GM12878 (cell line): ENCODE data around the gene BTBD9. TPM values are rescaled to one million over a fixed set of nuclear protein-coding genes. Genes with fewer than 3 reads are reported as not detected.

ENCODE experiments used
- ATAC-seq: fragments of 200-7000 bp; cut with Tn5 transposase; 3 replicates; pipeline ENCODE4 v1.9.1; 2020; ENCODE audit warnings: mild to moderate bottlenecking, moderate library complexity
- BruUV-seq: library from RNA; stranded (reverse); fragments of 400-500 nt; replicated peaks from 2 replicates; lab custom pipeline; 2021; lab: Mats Ljungman, UMichigan
- CTCF ChIA-PET: fragments of 300-600 bp; sonication (Branson Sonifier 250); formaldehyde crosslinking; extraction: SDS; loops from one replicate; lab custom pipeline; 2021; ENCODE audit warnings: inconsistent platforms; lab: Yijun Ruan, JAX
- POLR2A ChIA-PET: fragments of 350-600 bp; formaldehyde crosslinking; extraction: SDS; loops from one replicate; lab custom pipeline; 2021; ENCODE audit warnings: inconsistent platforms; lab: Charles Lee
- RAD21 ChIA-PET: fragments of 300-600 bp; sonication (Branson Sonifier 250); formaldehyde crosslinking; loops from one replicate; lab custom pipeline; 2023; ENCODE audit warnings: antibody characterized with exemption; ENCODE audit not compliant: unreplicated experiment; lab: Charles Lee
- SMC1A ChIA-PET: fragments of 300-600 bp; sonication (Branson Sonifier 250); formaldehyde crosslinking; loops from one replicate; lab custom pipeline; 2023; ENCODE audit not compliant: unreplicated experiment, uncharacterized antibody; lab: Charles Lee
- DNase-seq: peaks from one replicate; pipeline ENCODE4 v3.0.0-alpha.2; 2011; ENCODE audit warnings: low read depth, low spot score
- FAIRE-seq: peaks from 3 replicates; lab custom pipeline; 2011; peaks lifted over from hg19 to GRCh38; lab: Jason Lieb, UNC
- H2AFZ ChIP-seq: 2 replicates; pipeline ENCODE4 v1.6.0; 2011; ENCODE audit warnings: low read depth, low read length, control low read depth; ENCODE audit not compliant: control insufficient read depth
- H3K27ac ChIP-seq: 2 replicates; pipeline ENCODE4 v1.5.1; 2011; ENCODE audit warnings: control low read depth; ENCODE audit not compliant: control insufficient read depth, insufficient read depth
- H3K27me3 ChIP-seq, 2 experiments: replicated peaks in 1 of 2; 2 replicates each; pipeline versions ENCODE4 v1.6.0 to v1.6.1; 2011; ENCODE audit warnings: low read length in 1 of 2; ENCODE audit not compliant: control insufficient read depth in 2 of 2, insufficient read depth in 2 of 2
- H3K36me3 ChIP-seq, 2 experiments: 2 replicates each; pipeline ENCODE4 v1.5.1; 2011; ENCODE audit warnings: low read length in 1 of 2; ENCODE audit not compliant: control insufficient read depth in 2 of 2, insufficient read depth in 2 of 2
- H3K4me1 ChIP-seq: 2 replicates; pipeline ENCODE4 v1.6.1; 2011; ENCODE audit warnings: mild to moderate bottlenecking, low read length, moderate library complexity, mixed read lengths; ENCODE audit not compliant: control insufficient read depth, insufficient read depth
- H3K4me2 ChIP-seq: 2 replicates; pipeline ENCODE4 v1.6.0; 2011; ENCODE audit warnings: control low read depth; ENCODE audit not compliant: control insufficient read depth, insufficient read depth
- H3K4me3 ChIP-seq: fragments of 200-600 bp; sonication (generic); 2 replicates; pipeline ENCODE4 v1.5.1; 2016
- H3K79me2 ChIP-seq: 2 replicates; pipeline ENCODE4 v1.6.0; 2011; ENCODE audit warnings: low read length; ENCODE audit not compliant: control insufficient read depth, insufficient read depth
- H3K9ac ChIP-seq: 2 replicates; pipeline ENCODE4 v1.8.0; 2011; ENCODE audit warnings: low read length, control low read depth, mixed read lengths; ENCODE audit not compliant: control insufficient read depth, insufficient read depth
- H3K9me3 ChIP-seq: replicated peaks from 3 replicates; pipeline ENCODE4 v1.5.1; 2011; ENCODE audit warnings: mild to moderate bottlenecking, low read length; ENCODE audit not compliant: control insufficient read depth, insufficient read depth
- H4K20me1 ChIP-seq: 2 replicates; pipeline ENCODE4 v1.6.0; 2011; ENCODE audit not compliant: control insufficient read depth, insufficient read depth
- IKZF1 ChIP-seq: fragments of 450-650 bp; conservative IDR thresholded peaks from 2 replicates; pipeline ENCODE4 v1.6.1; 2017; ENCODE audit warnings: antibody characterized with exemption, mild to moderate bottlenecking
- JUNB ChIP-seq: IDR thresholded peaks from 2 replicates; pipeline ENCODE4 v1.6.1; 2016; ENCODE audit warnings: antibody characterized with exemption, mild to moderate bottlenecking
- MAX ChIP-seq: IDR thresholded peaks from 2 replicates; pipeline ENCODE4 v1.6.1; 2012; ENCODE audit warnings: low read depth, low read length, improper control_type of control experiment
- MEF2A ChIP-seq: IDR thresholded peaks from 2 replicates; pipeline ENCODE4 v1.6.1; 2011; ENCODE audit warnings: low read depth, mild to moderate bottlenecking, low read length, moderate library complexity; ENCODE audit not compliant: insufficient read depth
- RB1 ChIP-seq: fragments of 450-650 bp; formaldehyde crosslinking; IDR thresholded peaks from 2 replicates; pipeline ENCODE4 v1.6.1; 2017; ENCODE audit warnings: mild to moderate bottlenecking, borderline replicate concordance
- RELA ChIP-seq: fragments of 450-650 bp; IDR thresholded peaks from 2 replicates; pipeline ENCODE4 v1.8.0; 2014; ENCODE audit warnings: borderline replicate concordance; ENCODE audit not compliant: partially characterized antibody
- STAT1 ChIP-seq: fragments of 450-650 bp; conservative IDR thresholded peaks from 2 replicates; pipeline ENCODE4 v1.6.1; 2014; ENCODE audit warnings: antibody characterized with exemption, mild to moderate bottlenecking
- YBX1 ChIP-seq: fragments of 450-650 bp; IDR thresholded peaks from 2 replicates; pipeline ENCODE4 v1.6.1; 2016; ENCODE audit warnings: antibody characterized with exemption
- ZBTB40 ChIP-seq: fragments of 450-650 bp; IDR thresholded peaks from 2 replicates; pipeline ENCODE4 v1.6.1; 2016; ENCODE audit warnings: mild to moderate bottlenecking, moderate library complexity, borderline replicate concordance
- WGBS: methylation state at CpG from one replicate; pipeline ENCODE4 v1.1.6; 2016; ENCODE audit warnings: low lambda C conversion rate; ENCODE audit not compliant: insufficient replicate concordance, insufficient coverage; ENCODE audit errors: missing lambda C conversion rate; 5-methylcytosine and 5-hydroxymethylcytosine counted together
- in situ Hi-C: fragments of 300-500 bp; cut with MboI; formaldehyde crosslinking; loops from 9 replicates; pipeline ENCODE4 v1.14.3; 2018; ENCODE audit warnings: mixed read lengths
- intact Hi-C: fragments of 100-400 bp; cut with micrococcal nuclease; formaldehyde crosslinking; loops from one replicate; pipeline ENCODE4 v1.14.2; 2022; ENCODE audit not compliant: unreplicated experiment
- polyA plus RNA-seq, 11 experiments: library from polyadenylated mRNA; depleted of rRNA in 4 of 11; unstranded in 6 of 11; stranded (reverse) in 5 of 11; fragments of >200 nt; fragmentation: Nextera tagmentation in 4 of 11; fragmentation: Illumina TruSeq in 1 of 11; extraction: Ambion mirVana in 4 of 11; extraction: Trizol in 1 of 11; gene quantifications; 1 replicate in 1 of 11; 2 replicates in 10 of 11; pipeline versions ENCODE4 v1.2.1 to v1.2.3, GENCODE V29; 2011 to 2016; ENCODE audit warnings: inconsistent platforms in 2 of 11, missing spikeins in 2 of 11, low read depth in 1 of 11
- total RNA-seq, 4 experiments: library from RNA; depleted of rRNA in 3 of 4; stranded (reverse); fragments of >200 nt in 3 of 4; fragmentation: Illumina TruSeq in 1 of 4; extraction: Trizol in 1 of 4; gene quantifications; 2 replicates each; pipeline versions ENCODE4 v1.2.1 to v1.2.3, GENCODE V29; 2013 to 2021
- TF ChIP-seq, protein P1 (sequence below): fragments of 450-650 bp; IDR thresholded peaks from 2 replicates; pipeline ENCODE4 v1.6.1; 2017; ENCODE audit warnings: borderline replicate concordance
- TF ChIP-seq, protein P2 (sequence below): IDR thresholded peaks from 2 replicates; pipeline ENCODE4 v1.6.1; 2012; ENCODE audit warnings: low read depth, low read length, improper control_type of control experiment
- TF ChIP-seq, protein P3 (sequence below): fragments of 150-350 bp; IDR thresholded peaks from 2 replicates; pipeline ENCODE4 v1.6.1; 2014; ENCODE audit warnings: mild to moderate bottlenecking, low read depth, low read length

BTBD9 gene
- total and polyA plus RNA-seq, 10 of the 15 experiments (the other 5 are each of a cell fraction or from before 2014, with no cell fraction given), result 0.22 to 8.6 (median 4.6) TPM

DNA sequence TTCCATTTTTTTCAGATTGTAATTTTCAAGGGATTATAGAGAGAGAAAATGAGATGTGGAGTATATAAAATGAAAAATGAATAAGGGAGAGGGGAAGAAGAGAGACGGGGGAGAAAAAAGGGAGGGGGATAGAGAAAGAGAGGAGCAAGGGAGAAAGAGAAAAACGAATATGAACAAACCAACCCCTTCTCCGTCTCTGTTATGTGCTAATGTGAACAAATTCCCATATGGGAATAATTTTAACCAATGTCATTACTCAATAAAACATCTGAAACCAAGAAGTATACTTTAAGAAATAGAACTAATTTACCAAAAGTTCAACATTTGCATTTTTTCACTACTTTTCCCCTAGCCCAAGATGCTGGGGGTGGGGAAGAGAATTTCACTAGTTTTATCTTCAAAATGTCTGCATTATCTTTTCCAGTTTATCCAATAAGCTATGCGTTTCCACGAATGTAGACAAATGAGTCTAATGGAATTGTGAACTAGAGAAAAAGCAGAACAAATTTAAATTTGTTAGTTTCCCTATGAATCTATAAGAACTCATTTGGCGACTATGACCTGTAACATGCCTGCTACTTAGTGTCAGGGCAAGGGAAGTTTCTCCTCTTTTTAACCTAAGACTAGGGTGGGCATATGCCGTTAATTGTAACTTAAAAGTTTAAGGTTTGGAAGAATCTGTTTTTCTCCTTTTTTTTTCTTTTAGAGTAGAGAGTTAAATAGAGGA lies 286.3 kb downstream of the BTBD9 start (continued):
- TF ChIP-seq, protein P1, sequence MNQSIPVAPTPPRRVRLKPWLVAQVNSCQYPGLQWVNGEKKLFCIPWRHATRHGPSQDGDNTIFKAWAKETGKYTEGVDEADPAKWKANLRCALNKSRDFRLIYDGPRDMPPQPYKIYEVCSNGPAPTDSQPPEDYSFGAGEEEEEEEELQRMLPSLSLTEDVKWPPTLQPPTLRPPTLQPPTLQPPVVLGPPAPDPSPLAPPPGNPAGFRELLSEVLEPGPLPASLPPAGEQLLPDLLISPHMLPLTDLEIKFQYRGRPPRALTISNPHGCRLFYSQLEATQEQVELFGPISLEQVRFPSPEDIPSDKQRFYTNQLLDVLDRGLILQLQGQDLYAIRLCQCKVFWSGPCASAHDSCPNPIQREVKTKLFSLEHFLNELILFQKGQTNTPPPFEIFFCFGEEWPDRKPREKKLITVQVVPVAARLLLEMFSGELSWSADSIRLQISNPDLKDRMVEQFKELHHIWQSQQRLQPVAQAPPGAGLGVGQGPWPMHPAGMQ, result no peak
- TF ChIP-seq IKZF1 (0 out of 2 replicates have a peak, but pooled peaks have one; percentile 22), YBX1 (no peak), MAX (no peak)

- H3K9me3 ChIP-seq, result no peaks in the 10 kb centered on the region
- in situ Hi-C loops, result no loop called here
- peak overlapping the region; percentile 62; the same call in 1 of the 2 replicates for H3K27ac ChIP-seq
- BruUV-seq, result no TSS peak
- no peaks in the 10 kb centered on the region for H4K20me1 ChIP-seq
- no peak for DNase-seq
- 0 out of 2 replicates have a peak overlapping the region, but pooled peaks have one; percentile 1 for H3K4me2 ChIP-seq
- no peaks in the 10 kb centered on the region for H3K36me3 ChIP-seq
- WGBS, result 100% methylated on average over 1 of the region's 1 CpG
- ChIA-PET RAD21 (interaction anchor here (0.9 kb wide), 1 partner anchor 45 kb away, joined by 3 read pairs; no protein-coding TSS in a partner anchor), CTCF (interaction anchor here (1.0 to 1.2 kb wide), 2 partner anchors 9 to 11 kb away, joined by 3 read pairs; no protein-coding TSS in a partner anchor), SMC1A (interaction anchor here (1.1 to 2.2 kb wide), 3 partner anchors 9 to 40 kb away, joined by 4 to 7 read pairs (median 5); no protein-coding TSS in a partner anchor), POLR2A (interaction anchor here (0.7 kb wide), 1 partner anchor 217 kb away, joined by 3 read pairs; no protein-coding TSS in a partner anchor)
- no peaks in the 10 kb centered on the region for H3K27me3 ChIP-seq
- H3K9ac ChIP-seq, result no peak overlapping the region
- no peak for ATAC-seq
- H3K79me2 ChIP-seq, result no peaks in the 10 kb centered on the region
- H2AFZ ChIP-seq, result no peak overlapping the region
- H3K4me1 ChIP-seq, result peaks cover 32% of the 10 kb centered on the region
- intact Hi-C loops, result no loop called here
- H3K4me3 ChIP-seq, result no peak overlapping the region
- no peak for FAIRE-seq
- TF ChIP-seq RB1 (no peak), JUNB (no peak), STAT1 (no peak), RELA (no peak), MEF2A (no peak), ZBTB40 (no peak), YBX1 (no peak)
- TF ChIP-seq, protein P2, sequence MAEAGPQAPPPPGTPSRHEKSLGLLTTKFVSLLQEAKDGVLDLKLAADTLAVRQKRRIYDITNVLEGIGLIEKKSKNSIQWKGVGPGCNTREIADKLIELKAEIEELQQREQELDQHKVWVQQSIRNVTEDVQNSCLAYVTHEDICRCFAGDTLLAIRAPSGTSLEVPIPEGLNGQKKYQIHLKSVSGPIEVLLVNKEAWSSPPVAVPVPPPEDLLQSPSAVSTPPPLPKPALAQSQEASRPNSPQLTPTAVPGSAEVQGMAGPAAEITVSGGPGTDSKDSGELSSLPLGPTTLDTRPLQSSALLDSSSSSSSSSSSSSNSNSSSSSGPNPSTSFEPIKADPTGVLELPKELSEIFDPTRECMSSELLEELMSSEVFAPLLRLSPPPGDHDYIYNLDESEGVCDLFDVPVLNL, result no peak
- TF ChIP-seq, protein P3, sequence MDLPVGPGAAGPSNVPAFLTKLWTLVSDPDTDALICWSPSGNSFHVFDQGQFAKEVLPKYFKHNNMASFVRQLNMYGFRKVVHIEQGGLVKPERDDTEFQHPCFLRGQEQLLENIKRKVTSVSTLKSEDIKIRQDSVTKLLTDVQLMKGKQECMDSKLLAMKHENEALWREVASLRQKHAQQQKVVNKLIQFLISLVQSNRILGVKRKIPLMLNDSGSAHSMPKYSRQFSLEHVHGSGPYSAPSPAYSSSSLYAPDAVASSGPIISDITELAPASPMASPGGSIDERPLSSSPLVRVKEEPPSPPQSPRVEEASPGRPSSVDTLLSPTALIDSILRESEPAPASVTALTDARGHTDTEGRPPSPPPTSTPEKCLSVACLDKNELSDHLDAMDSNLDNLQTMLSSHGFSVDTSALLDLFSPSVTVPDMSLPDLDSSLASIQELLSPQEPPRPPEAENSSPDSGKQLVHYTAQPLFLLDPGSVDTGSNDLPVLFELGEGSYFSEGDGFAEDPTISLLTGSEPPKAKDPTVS, result no peak
Measured at GRCh38 chr6:38352636-38353035, 287.1 kb downstream of the BTBD9 start.
